OCI-LY1 (cell line): Measurements from ENCODE around the gene PNMA8C.
"Not testable (repeated sequence)": the region's sequence is repeated elsewhere in the genome, so short reads cannot be mapped to it uniquely, and the experiment has no call there.

Experiments
- H2AFZ ChIP-seq: fragments of 200-600 bp; sonication (generic), shearing (Covaris generic); 2 replicates; pipeline ENCODE4 v1.6.0; 2014; ENCODE audit warnings: antibody characterized with exemption, mild to moderate bottlenecking, low read length
- H3F3A ChIP-seq: fragments of 200-600 bp; sonication (generic), shearing (Covaris generic); 2 replicates; pipeline ENCODE4 v1.6.0; 2014; ENCODE audit warnings: mild to moderate bottlenecking, antibody characterized with exemption, low read length, moderate library complexity; ENCODE audit not compliant: insufficient read depth
- H3K27ac ChIP-seq: fragments of 200-600 bp; sonication (generic); 2 replicates; pipeline ENCODE4 v1.5.1; 2014; ENCODE audit warnings: low read length, mixed run types, mild to moderate bottlenecking, low read depth; ENCODE audit not compliant: poor library complexity, severe bottlenecking
- H3K27me3 ChIP-seq: fragments of 200-600 bp; sonication (generic); 2 replicates; pipeline ENCODE4 v1.6.0; 2014; ENCODE audit warnings: antibody characterized with exemption, mild to moderate bottlenecking, low read length, moderate library complexity; ENCODE audit not compliant: insufficient read depth
- H3K36me3 ChIP-seq: fragments of 200-600 bp; sonication (generic); 2 replicates; pipeline ENCODE4 v1.6.1; 2014; ENCODE audit warnings: mild to moderate bottlenecking, antibody characterized with exemption, low read length, moderate library complexity, mixed read lengths; ENCODE audit not compliant: insufficient read depth
- H3K4me1 ChIP-seq: fragments of 200-600 bp; sonication (generic); 2 replicates; pipeline ENCODE4 v1.5.1; 2014; ENCODE audit warnings: mild to moderate bottlenecking, low read length, moderate library complexity; ENCODE audit not compliant: insufficient read depth, severe bottlenecking
- H3K4me2 ChIP-seq: fragments of 200-600 bp; sonication (generic), shearing (Covaris generic); 2 replicates; pipeline ENCODE4 v1.6.1; 2014; ENCODE audit warnings: low read length
- H3K4me3 ChIP-seq: fragments of 200-600 bp; sonication (generic); 2 replicates; pipeline ENCODE4 v1.5.1; 2014; ENCODE audit warnings: low read length, low read depth, mild to moderate bottlenecking, mixed read lengths; ENCODE audit not compliant: poor library complexity, severe bottlenecking
- H3K79me2 ChIP-seq: fragments of 200-600 bp; shearing (Covaris generic); 2 replicates; pipeline ENCODE4 v1.6.1; 2016; ENCODE audit warnings: mixed run types, low read length, mixed read lengths; ENCODE audit not compliant: insufficient read depth
- H3K9ac ChIP-seq: fragments of 200-600 bp; sonication (generic), shearing (Covaris generic); 2 replicates; pipeline ENCODE4 v1.6.1; 2014; ENCODE audit warnings: mild to moderate bottlenecking, low read length, mixed read lengths
- H3K9me2 ChIP-seq: fragments of 200-600 bp; sonication (generic), shearing (Covaris generic); 2 replicates; pipeline ENCODE4 v1.6.1; 2014; ENCODE audit warnings: low read depth, mild to moderate bottlenecking, low read length, mixed read lengths
- H3K9me3 ChIP-seq: fragments of 200-600 bp; shearing (Covaris generic); 2 replicates; pipeline ENCODE4 v1.6.1; 2014; ENCODE audit warnings: low read length, mixed read lengths
- H4K20me1 ChIP-seq: fragments of 200-600 bp; sonication (generic), shearing (Covaris generic); 2 replicates; pipeline ENCODE4 v1.6.0; 2016; ENCODE audit warnings: mild to moderate bottlenecking, low read length; ENCODE audit not compliant: insufficient read depth
- EZH2 ChIP-seq: fragments of 200-600 bp; sonication (generic), shearing (Covaris generic); IDR thresholded peaks from 2 replicates; pipeline ENCODE4 v1.8.0; 2017; ENCODE audit warnings: borderline replicate concordance, mixed run types, mild to moderate bottlenecking, antibody characterized with exemption, low read length, moderate library complexity, mixed read lengths
- TF ChIP-seq, protein P1 (sequence below): fragments of 200-600 bp; sonication (generic), shearing (Covaris generic); IDR thresholded peaks from 2 replicates; pipeline ENCODE4 v1.5.1; 2017; ENCODE audit warnings: mild to moderate bottlenecking, antibody characterized with exemption, low read length, moderate library complexity, mixed read lengths

The PNMA8C gene

DNA sequence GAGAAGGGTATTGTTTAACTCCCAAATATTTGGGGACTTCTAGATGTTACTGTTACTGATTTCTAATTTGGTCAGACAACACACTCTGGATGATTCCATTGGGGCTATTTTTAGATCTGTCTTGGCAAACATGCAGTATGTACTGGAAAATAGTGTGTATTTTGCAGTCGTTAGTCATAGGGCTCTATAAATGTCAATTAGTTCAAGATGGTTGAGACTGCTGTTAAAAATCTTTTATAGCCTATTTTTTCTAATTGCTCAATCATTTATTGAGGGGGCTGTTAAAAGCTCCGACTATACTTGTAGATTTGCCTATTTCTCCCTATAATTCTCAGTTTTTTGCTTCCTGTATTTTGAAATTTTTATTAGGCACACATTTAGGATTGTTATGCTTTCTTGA lies 50.5 kb downstream of the PNMA8C start:
- H3K4me1 ChIP-seq, result no peaks in the 10 kb centered on the region

DNA sequence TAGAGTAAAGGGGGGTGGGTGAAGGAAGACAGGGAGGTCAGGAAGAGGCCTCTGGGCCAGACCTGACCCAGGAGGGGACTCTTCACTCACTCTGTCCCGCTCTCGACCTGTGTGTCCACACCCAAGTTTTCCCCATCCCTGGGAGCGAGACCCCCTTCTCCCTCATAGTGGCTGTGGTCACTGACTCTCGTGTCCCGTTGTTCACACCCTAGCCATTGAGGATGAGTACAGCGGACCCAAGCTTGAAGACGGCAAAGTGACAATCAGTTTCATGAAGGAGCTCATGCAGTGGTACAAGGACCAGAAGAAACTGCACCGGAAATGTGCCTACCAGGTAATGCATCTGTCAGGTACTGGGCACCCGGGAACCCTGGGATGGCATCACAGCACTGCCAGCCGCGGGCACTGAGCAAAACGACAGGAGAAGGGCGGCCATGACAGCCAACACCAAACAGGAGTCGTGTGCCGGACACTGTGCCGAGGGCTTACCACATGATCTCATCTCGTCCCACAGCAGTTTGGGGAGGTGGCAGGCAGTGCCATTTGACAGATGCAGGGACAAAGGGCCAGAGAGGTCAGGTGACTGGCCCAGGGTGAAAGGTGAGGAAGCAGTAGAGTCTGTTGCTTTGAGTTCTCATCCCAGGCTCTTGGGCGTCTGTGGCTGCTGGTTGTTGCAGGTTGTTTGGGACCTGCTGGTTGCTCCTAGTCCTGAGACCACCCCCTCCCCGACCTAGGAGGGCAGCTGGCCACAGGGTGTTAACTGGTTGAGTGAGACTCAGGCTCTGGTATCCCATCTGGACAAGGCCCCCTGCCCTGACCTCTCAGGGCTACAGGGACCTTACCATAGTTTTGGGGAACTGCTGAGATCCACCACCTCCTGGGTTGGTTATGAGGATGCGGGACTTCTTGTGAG lies 52.2 kb downstream of the PNMA8C start:
- peaks cover 66% of the 10 kb centered on the region for H3K36me3 ChIP-seq
- no peaks in the 10 kb centered on the region; the same call in 1 of the 2 replicates for H3K79me2 ChIP-seq
- no peaks in the 10 kb centered on the region for H3K4me1 ChIP-seq

More for the DNA sequence above, 50.5 kb downstream of the PNMA8C start:
- Histone ChIP-seq H3K27me3 (no peaks in the 10 kb centered on the region), H4K20me1 (no peaks in the 10 kb centered on the region), H3K27ac (no peak overlapping the region), H3K4me2 (no peak overlapping the region), H3K9ac (no peak overlapping the region), H3F3A (no peaks in the 10 kb centered on the region), H3K9me2 (no peaks in the 10 kb centered on the region), H3K79me2 (no peaks in the 10 kb centered on the region; the same call in 1 of the 2 replicates), H3K9me3 (no peaks in the 10 kb centered on the region), H2AFZ (no peak overlapping the region), H3K36me3 (peaks cover 77% of the 10 kb centered on the region), H3K4me3 (no peak overlapping the region)
- no peak for TF ChIP-seq EZH2
- TF ChIP-seq, protein P1, sequence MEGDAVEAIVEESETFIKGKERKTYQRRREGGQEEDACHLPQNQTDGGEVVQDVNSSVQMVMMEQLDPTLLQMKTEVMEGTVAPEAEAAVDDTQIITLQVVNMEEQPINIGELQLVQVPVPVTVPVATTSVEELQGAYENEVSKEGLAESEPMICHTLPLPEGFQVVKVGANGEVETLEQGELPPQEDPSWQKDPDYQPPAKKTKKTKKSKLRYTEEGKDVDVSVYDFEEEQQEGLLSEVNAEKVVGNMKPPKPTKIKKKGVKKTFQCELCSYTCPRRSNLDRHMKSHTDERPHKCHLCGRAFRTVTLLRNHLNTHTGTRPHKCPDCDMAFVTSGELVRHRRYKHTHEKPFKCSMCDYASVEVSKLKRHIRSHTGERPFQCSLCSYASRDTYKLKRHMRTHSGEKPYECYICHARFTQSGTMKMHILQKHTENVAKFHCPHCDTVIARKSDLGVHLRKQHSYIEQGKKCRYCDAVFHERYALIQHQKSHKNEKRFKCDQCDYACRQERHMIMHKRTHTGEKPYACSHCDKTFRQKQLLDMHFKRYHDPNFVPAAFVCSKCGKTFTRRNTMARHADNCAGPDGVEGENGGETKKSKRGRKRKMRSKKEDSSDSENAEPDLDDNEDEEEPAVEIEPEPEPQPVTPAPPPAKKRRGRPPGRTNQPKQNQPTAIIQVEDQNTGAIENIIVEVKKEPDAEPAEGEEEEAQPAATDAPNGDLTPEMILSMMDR, result no peak

GRCh38 chr19:46375476-46376067 lies 53.2 kb downstream of the PNMA8C start:
- H2AFZ ChIP-seq, H3K27ac ChIP-seq, H3F3A ChIP-seq, H3K27me3 ChIP-seq, H3K4me2 ChIP-seq, H3K79me2 ChIP-seq, H4K20me1 ChIP-seq, H3K4me1 ChIP-seq, H3K4me3 ChIP-seq, H3K9ac ChIP-seq, H3K9me2 ChIP-seq, H3K9me3 ChIP-seq: not testable (repeated sequence)
- peaks cover 65% of the 10 kb centered on the region for H3K36me3 ChIP-seq

More for the DNA sequence above, 52.2 kb downstream of the PNMA8C start:
- TF ChIP-seq, protein P1, result no peak
- TF ChIP-seq EZH2, result no peak
- no peak overlapping the region for H3K27ac ChIP-seq
- no peaks in the 10 kb centered on the region for H3K27me3 ChIP-seq
- H3K4me2 ChIP-seq, result no peak overlapping the region
- H3K9me2 ChIP-seq, result no peaks in the 10 kb centered on the region
- no peaks in the 10 kb centered on the region for H3F3A ChIP-seq
- no peaks in the 10 kb centered on the region for H3K9me3 ChIP-seq
- H4K20me1 ChIP-seq, result no peaks in the 10 kb centered on the region
- no peak overlapping the region for H2AFZ ChIP-seq
- H3K4me3 ChIP-seq, result no peak overlapping the region
- H3K9ac ChIP-seq, result no peak overlapping the region
